HL-60 (cell line): ENCODE results near the gene TMEM117.
"Not testable (repeated sequence)": the region's sequence is repeated elsewhere in the genome, so short reads cannot be mapped to it uniquely, and the experiment has no call there.

ENCODE experiments used
- DNase-seq, 2 experiments: peaks; one replicate each; pipeline ENCODE4 v3.0.0-alpha.2; 2010 to 2020; ENCODE audit warnings: low read depth in 1 of 2, low spot score in 1 of 2
- H3K27ac ChIP-seq: fragments of 250-450 bp; sonication (Bioruptor Pico); replicated peaks from 2 replicates; pipeline ENCODE4 v1.5.1; 2020; ENCODE audit warnings: mild to moderate bottlenecking, moderate library complexity
- H3K27me3 ChIP-seq: fragments of 250-450 bp; sonication (Bioruptor Pico); 2 replicates; pipeline ENCODE4 v1.5.1; 2021; ENCODE audit warnings: mild to moderate bottlenecking, moderate library complexity; ENCODE audit not compliant: insufficient read depth, poor library complexity, severe bottlenecking
- H3K4me3 ChIP-seq: replicated peaks from 2 replicates; pipeline ENCODE4 v1.5.1; 2011; ENCODE audit warnings: mild to moderate bottlenecking, control low read depth, low read length; ENCODE audit not compliant: insufficient read depth
- CTCF ChIP-seq: IDR thresholded peaks from one replicate; pipeline ENCODE4 v1.5.1; 2011; ENCODE audit warnings: low read length, control low read depth, inconsistent platforms; ENCODE audit not compliant: insufficient read depth
- GABPA ChIP-seq: IDR thresholded peaks from 2 replicates; pipeline ENCODE4 v1.6.1; 2012; ENCODE audit warnings: low read depth
- POLR2AphosphoS5 ChIP-seq: IDR thresholded peaks from 2 replicates; pipeline ENCODE4 v1.6.1; 2012; ENCODE audit warnings: low read depth
- SPI1 ChIP-seq: IDR thresholded peaks from 2 replicates; pipeline ENCODE4 v1.6.1; 2012; ENCODE audit warnings: low read depth, mild to moderate bottlenecking, borderline replicate concordance
- TF ChIP-seq, protein P1 (sequence below): IDR thresholded peaks from 2 replicates; pipeline ENCODE4 v1.6.1; 2012; ENCODE audit warnings: low read depth; ENCODE audit not compliant: insufficient replicate concordance

The TMEM117 gene

DNA sequence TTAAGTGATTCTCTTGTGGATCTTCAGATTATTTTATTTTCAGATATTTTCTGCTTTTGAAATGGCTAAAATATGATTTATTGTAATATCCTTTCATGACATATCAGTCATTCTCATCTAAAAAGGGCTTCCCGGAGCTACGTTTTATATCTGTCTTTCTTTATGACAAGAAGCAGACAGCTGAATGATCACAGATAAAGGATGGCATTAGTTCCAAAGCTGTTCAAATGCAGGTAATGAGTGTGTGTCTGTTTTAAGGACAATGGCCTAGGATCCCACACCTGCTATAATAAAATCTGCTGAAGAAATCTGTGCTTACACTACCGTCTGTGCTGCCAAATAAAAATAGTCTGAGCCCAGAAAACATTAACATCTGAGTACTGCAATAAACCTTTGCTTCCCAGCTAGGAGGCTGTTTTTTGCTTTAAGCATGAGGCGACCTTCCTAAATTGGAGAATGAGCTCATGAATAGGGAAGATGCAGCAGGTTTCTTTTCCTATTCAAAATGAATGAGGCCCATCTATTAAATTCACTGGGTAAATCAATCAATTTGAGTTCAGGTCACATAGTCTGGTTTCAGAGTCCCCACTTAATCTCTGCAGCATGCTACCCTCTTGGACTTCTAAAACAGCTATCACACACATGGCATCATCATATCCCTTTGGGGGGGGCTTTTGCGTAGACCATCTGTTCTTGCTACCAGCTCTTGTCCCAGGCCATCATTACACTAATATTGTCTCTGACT is 541.7 kb downstream of the TMEM117 start:
- no peak for DNase-seq
- Histone ChIP-seq H3K27me3 (no peaks in the 10 kb centered on the region), H3K4me3 (no peak overlapping the region), H3K27ac (no peak overlapping the region)
- TF ChIP-seq GABPA (no peak), CTCF (no peak), POLR2AphosphoS5 (no peak), SPI1 (no peak)
- TF ChIP-seq, protein P1, sequence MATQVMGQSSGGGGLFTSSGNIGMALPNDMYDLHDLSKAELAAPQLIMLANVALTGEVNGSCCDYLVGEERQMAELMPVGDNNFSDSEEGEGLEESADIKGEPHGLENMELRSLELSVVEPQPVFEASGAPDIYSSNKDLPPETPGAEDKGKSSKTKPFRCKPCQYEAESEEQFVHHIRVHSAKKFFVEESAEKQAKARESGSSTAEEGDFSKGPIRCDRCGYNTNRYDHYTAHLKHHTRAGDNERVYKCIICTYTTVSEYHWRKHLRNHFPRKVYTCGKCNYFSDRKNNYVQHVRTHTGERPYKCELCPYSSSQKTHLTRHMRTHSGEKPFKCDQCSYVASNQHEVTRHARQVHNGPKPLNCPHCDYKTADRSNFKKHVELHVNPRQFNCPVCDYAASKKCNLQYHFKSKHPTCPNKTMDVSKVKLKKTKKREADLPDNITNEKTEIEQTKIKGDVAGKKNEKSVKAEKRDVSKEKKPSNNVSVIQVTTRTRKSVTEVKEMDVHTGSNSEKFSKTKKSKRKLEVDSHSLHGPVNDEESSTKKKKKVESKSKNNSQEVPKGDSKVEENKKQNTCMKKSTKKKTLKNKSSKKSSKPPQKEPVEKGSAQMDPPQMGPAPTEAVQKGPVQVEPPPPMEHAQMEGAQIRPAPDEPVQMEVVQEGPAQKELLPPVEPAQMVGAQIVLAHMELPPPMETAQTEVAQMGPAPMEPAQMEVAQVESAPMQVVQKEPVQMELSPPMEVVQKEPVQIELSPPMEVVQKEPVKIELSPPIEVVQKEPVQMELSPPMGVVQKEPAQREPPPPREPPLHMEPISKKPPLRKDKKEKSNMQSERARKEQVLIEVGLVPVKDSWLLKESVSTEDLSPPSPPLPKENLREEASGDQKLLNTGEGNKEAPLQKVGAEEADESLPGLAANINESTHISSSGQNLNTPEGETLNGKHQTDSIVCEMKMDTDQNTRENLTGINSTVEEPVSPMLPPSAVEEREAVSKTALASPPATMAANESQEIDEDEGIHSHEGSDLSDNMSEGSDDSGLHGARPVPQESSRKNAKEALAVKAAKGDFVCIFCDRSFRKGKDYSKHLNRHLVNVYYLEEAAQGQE = no peak

- H3K27me3 ChIP-seq, H3K4me3 ChIP-seq, H3K27ac ChIP-seq, DNase-seq: not testable (repeated sequence)
Measured at GRCh38 chr12:44379113-44379512, 543.2 kb downstream of the TMEM117 start.

- TF ChIP-seq SPI1 (no peak), POLR2AphosphoS5 (no peak), GABPA (no peak), CTCF (no peak)
- TF ChIP-seq, protein P1 = no peak
- DNase-seq = no peak
- H3K4me3 ChIP-seq = no peak overlapping the region
- no peak overlapping the region for H3K27ac ChIP-seq
- no peaks in the 10 kb centered on the region for H3K27me3 ChIP-seq
Measured at GRCh38 chr12:44379831-44380230, 544.0 kb downstream of the TMEM117 start.

DNA sequence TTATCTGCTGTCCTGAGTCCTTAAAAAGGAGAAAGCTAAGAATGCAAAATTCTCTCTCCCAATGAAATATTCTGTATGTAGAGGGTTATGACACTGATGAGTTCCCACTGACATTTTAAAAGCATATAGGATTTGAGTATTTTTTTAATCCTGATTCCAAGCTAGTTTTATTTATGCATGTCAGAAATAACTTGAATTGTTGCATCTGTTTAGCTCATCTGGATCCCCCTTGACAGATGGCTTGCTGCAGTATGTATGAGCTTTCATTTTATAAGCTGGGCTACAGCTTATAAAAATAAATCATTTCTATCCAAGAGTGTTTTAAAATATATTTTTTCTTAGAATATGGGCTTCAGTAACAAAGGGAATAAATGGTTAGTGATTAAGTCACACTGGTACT is 545.0 kb downstream of the TMEM117 start:
- Histone ChIP-seq H3K4me3 (no peak overlapping the region), H3K27me3 (no peaks in the 10 kb centered on the region), H3K27ac (no peak overlapping the region)
- TF ChIP-seq SPI1 (no peak), CTCF (no peak), GABPA (no peak), POLR2AphosphoS5 (no peak)
- TF ChIP-seq, protein P1 = no peak
- DNase-seq = no peak
